Activated naive CD8-positive, alpha-beta T cell treated with anti-CD3 and anti-CD28 coated beads, Interleukin-2, amount 50 U/mL, for 16 hours (primary cell): Measurements from ENCODE around the gene ZNF48.

ENCODE experiments used
- DNase-seq: peaks from one replicate; pipeline ENCODE4 v3.0.0-alpha.2; 2020; ENCODE audit warnings: low read depth, low spot score

The ZNF48 gene

GRCh38 chr16:30439720-30440348 is 44.6 kb downstream of the ZNF48 start:
- DNase-seq, result no peak

- no peak for DNase-seq
Observed at GRCh38 chr16:30443631-30444030, 48.4 kb downstream of the ZNF48 start.

GRCh38 chr16:30444231-30445148 is 49.3 kb downstream of the ZNF48 start:
- DNase-seq, result no peak

- no peak for DNase-seq
Observed at GRCh38 chr16:30445149-30445407, 49.9 kb downstream of the ZNF48 start.

GRCh38 chr16:30445408-30446202 is 50.4 kb downstream of the ZNF48 start, which contains the start of gene SEPHS2:
Gene SEPHS2 (minus strand): TSS chr16:30445874. CDS start chr16:30445727, 147 bp downstream.
- peak; percentile 91 for DNase-seq

- DNase-seq, result no peak
Observed at GRCh38 chr16:30446203-30446595, 51.0 kb downstream of the ZNF48 start.

GRCh38 chr16:30447512-30448226 is 52.4 kb downstream of the ZNF48 start:
- DNase-seq, result no peak

GRCh38 chr16:30449116-30449435 is 53.9 kb downstream of the ZNF48 start:
- no peak for DNase-seq
